ENCODE data around the gene ZCCHC14. TPM values are rescaled to one million over a fixed set of nuclear protein-coding genes. Genes with fewer than 3 reads are reported as not detected.

The ZCCHC14 gene
- total RNA-seq, 1 experiment from 2014 or later = 37.8 TPM

- H3K27ac ChIP-seq (ENCODE audit: low read depth, low read length) = peak overlapping the region; percentile 77; the same call in 1 of the 2 replicates
- intact Hi-C loops (cut with micrococcal nuclease) = loop anchor here (2.0 kb wide), 1 partner anchor 31 kb away; no protein-coding TSS in a partner anchor
- no peak for DNase-seq (ENCODE audit: low read depth, low spot score)
- no peak for ATAC-seq
- no peaks in the 10 kb centered on the region for H3K27me3 ChIP-seq (ENCODE audit: insufficient read depth, low read length)
- peaks cover 10 to 37% of the 10 kb centered on the region in 2 experiments; a peak in 3 of 4 replicates for H3K4me1 ChIP-seq (ENCODE audit: control insufficient read depth in 1 of 2, insufficient read depth in 2 of 2, low read length in 2 of 2)
- ChIA-PET POLR2A (no interaction called here), RAD21 (ENCODE audit: low non-redundant PET in 1 of 2, low total read pairs in 2 of 2, uncharacterized antibody in 2 of 2, unreplicated experiment in 2 of 2) (no interaction called here), CTCF (no interaction called here)
- no peak overlapping the region for H2AFZ ChIP-seq (ENCODE audit: low read depth, low read length, poor library complexity, severe bottlenecking)
- H3K36me3 ChIP-seq (ENCODE audit: control insufficient read depth in 1 of 2, insufficient read depth in 2 of 2, low read length in 2 of 2) = no peaks in the 10 kb centered on the region
- no peak for TF ChIP-seq MAX (IDR thresholded peaks at IDR 0.05)
- no peak for TF ChIP-seq CTCF (IDR thresholded peaks at IDR 0.05 in 2 of 3, conservative IDR thresholded peaks at IDR 0.05 in 1 of 3; ENCODE audit: borderline replicate concordance in 1 of 3, insufficient read depth in 1 of 3, low read depth in 2 of 3, low read length in 2 of 3)
- TF ChIP-seq ZNF274 (IDR thresholded peaks at IDR 0.05; ENCODE audit: low read depth, low read length) = no peak
- no peak for TF ChIP-seq TCF7L2 (IDR thresholded peaks at IDR 0.05; ENCODE audit: borderline replicate concordance, extremely low read depth, insufficient read depth, insufficient read length)
- no peak for TF ChIP-seq ATF3 (IDR thresholded peaks at IDR 0.05)
- no peak for TF ChIP-seq CEBPB (IDR thresholded peaks at IDR 0.05; ENCODE audit: low read depth)
- no peak for TF ChIP-seq JUND (IDR thresholded peaks at IDR 0.05)
- no peak for TF ChIP-seq SIN3A (IDR thresholded peaks at IDR 0.05; ENCODE audit: low read depth)
- no peak for TF ChIP-seq ZFX (IDR thresholded peaks at IDR 0.05)
- no peak for TF ChIP-seq EZH2 (IDR thresholded peaks at IDR 0.05)
- TF ChIP-seq FOSL1 (IDR thresholded peaks at IDR 0.05; ENCODE audit: low read depth) = no peak
- no peak for TF ChIP-seq CBX3 (IDR thresholded peaks at IDR 0.05; ENCODE audit: low read depth)
- TF ChIP-seq EGR1 (IDR thresholded peaks at IDR 0.05; ENCODE audit: low read depth) = no peak
- TF ChIP-seq SP1 (IDR thresholded peaks at IDR 0.05; ENCODE audit: low read depth) = no peak
- no peak for TF ChIP-seq SRF (IDR thresholded peaks at IDR 0.05; ENCODE audit: low read depth)
- no peak for TF ChIP-seq REST (IDR thresholded peaks at IDR 0.05; ENCODE audit: low read depth)
- no peak for TF ChIP-seq POLR2AphosphoS5 (IDR thresholded peaks at IDR 0.05; ENCODE audit: low read depth, low read length)
- peaks cover 46% of the 10 kb centered on the region for H3K79me2 ChIP-seq (ENCODE audit: insufficient read depth, low read length)
- H3K9ac ChIP-seq (ENCODE audit: low read length) = no peak overlapping the region; the same call in 1 of the 2 replicates
- H3K4me2 ChIP-seq (ENCODE audit: low read length) = peak overlapping the region; percentile 81; the same call in 1 of the 2 replicates
- H4K20me1 ChIP-seq (ENCODE audit: insufficient read depth) = peaks cover 5% of the 10 kb centered on the region; the same call in 1 of the 2 replicates
- H3K9me2 ChIP-seq (ENCODE audit: insufficient read depth) = no peaks in the 10 kb centered on the region
- no TSS peak for BruUV-seq (replicated peaks)
- H3K9me3 ChIP-seq (ENCODE audit: control insufficient read depth in 1 of 2, insufficient read depth in 1 of 2, low read depth in 1 of 2, low read length in 2 of 2) = no peaks in the 10 kb centered on the region
- peak overlapping the region; percentile 54 to 62; a peak in 3 of 4 replicates for H3K4me3 ChIP-seq (replicated peaks in 1 of 2; ENCODE audit: low read depth in 1 of 2, low read length in 2 of 2)
These were observed 563 bp downstream of the ZCCHC14 start for GRCh38 chr16:87492291-87492630.

All from HCT116 (cell line).